ENCODE measurements around the gene ILF2. TPM values are rescaled to one million over a fixed set of nuclear protein-coding genes. Genes with fewer than 3 reads are reported as not detected.
"Not testable (repeated sequence)": the region's sequence is repeated elsewhere in the genome, so short reads cannot be mapped to it uniquely, and the experiment has no call there.

ILF2 gene
- total RNA-seq, 2 donors from 2014 or later: 116 to 122 TPM

DNA sequence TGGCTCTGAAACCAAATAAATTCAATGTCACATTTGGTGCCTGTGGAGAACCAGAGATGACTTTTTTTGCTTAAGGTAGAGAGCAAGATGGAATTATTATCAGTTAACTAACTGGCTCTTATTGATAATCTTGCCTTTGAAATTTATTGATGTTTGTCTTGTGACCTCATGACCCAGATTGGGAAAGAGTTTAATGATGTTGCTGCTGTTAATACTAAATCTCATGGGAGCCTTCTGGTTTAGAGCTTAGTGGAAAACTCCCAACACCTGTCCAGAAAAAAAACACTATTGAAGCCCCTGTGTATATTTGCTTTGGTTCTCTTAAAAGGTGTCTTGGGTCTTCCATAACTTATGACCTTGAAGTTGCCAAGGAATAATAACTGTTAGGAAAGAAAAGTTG, 27.0 kb downstream of the ILF2 start:
- TF ChIP-seq POLR2A (IDR thresholded peaks at IDR 0.05) (no peak), POLR2AphosphoS5 (IDR thresholded peaks at IDR 0.05) (no peak)
- TF ChIP-seq, protein P1, sequence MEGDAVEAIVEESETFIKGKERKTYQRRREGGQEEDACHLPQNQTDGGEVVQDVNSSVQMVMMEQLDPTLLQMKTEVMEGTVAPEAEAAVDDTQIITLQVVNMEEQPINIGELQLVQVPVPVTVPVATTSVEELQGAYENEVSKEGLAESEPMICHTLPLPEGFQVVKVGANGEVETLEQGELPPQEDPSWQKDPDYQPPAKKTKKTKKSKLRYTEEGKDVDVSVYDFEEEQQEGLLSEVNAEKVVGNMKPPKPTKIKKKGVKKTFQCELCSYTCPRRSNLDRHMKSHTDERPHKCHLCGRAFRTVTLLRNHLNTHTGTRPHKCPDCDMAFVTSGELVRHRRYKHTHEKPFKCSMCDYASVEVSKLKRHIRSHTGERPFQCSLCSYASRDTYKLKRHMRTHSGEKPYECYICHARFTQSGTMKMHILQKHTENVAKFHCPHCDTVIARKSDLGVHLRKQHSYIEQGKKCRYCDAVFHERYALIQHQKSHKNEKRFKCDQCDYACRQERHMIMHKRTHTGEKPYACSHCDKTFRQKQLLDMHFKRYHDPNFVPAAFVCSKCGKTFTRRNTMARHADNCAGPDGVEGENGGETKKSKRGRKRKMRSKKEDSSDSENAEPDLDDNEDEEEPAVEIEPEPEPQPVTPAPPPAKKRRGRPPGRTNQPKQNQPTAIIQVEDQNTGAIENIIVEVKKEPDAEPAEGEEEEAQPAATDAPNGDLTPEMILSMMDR (IDR thresholded peaks at IDR 0.05): no peak
- intact Hi-C loops (cut with DNase I): no loop called here
- DNase-seq (ENCODE audit: low spot score): no peak
- no peak overlapping the region for H3K27ac ChIP-seq
- H3K27me3 ChIP-seq (replicated peaks; ENCODE audit: insufficient read depth): no peaks in the 10 kb centered on the region
- no peaks in the 10 kb centered on the region for H3K9me3 ChIP-seq
- H3K4me1 ChIP-seq (replicated peaks): no peaks in the 10 kb centered on the region
- H3K4me3 ChIP-seq: no peak overlapping the region
- H3K36me3 ChIP-seq: peaks cover 10 to 11% of the 10 kb centered on the region in 2 donors

DNA sequence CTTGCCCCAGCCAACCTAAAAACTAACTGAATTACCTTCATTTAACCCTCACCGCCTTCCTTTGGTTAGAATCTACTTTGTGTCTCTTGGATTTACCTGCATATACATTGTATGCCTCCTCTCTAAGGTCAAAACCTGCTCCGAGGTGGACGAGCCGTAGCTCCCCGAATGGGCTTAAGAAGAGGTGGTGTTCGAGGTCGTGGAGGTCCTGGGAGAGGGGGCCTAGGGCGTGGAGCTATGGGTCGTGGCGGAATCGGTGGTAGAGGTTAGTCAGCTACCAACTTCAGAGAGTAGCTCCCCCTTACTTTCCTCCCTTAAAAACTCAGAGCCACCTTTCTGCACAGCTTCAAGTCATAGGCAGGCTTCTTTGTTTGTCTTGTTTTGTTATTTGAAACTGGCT, 27.7 kb downstream of the ILF2 start:
- Histone ChIP-seq H3K27ac (no peak overlapping the region), H3K4me1 (replicated peaks) (no peaks in the 10 kb centered on the region), H3K9me3 (no peaks in the 10 kb centered on the region), H3K27me3 (replicated peaks; ENCODE audit: insufficient read depth) (no peaks in the 10 kb centered on the region), H3K36me3 (peaks cover 10 to 16% of the 10 kb centered on the region in 2 donors), H3K4me3 (no peak overlapping the region)
- DNase-seq (ENCODE audit: low spot score): no peak
- 88% methylated on average over 11 of the region's 11 CpGs for WGBS
- TF ChIP-seq, protein P1 (IDR thresholded peaks at IDR 0.05): no peak
- no peak for TF ChIP-seq POLR2AphosphoS5 (IDR thresholded peaks at IDR 0.05)
- intact Hi-C loops (cut with DNase I): no loop called here

DNA sequence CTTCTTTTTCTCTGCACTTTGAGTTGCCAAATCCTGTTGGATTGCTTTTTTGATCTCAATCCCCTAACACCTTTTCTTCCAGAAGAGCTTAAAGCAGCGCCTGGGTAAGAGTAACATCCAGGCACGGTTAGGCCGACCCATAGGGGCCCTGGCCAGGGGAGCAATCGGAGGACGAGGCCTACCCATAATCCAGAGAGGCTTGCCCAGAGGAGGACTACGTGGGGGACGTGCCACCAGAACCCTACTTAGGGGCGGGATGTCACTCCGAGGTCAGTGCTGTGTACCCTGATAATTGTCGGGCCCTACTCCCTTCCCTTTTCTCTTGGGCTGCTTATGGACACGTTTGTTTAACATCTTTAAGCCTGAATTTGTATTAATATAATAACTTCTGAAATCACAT, 28.6 kb downstream of the ILF2 start:
- Histone ChIP-seq H3K9me3 (no peaks in the 10 kb centered on the region), H3K36me3 (peaks cover 10 to 20% of the 10 kb centered on the region in 2 donors)
- intact Hi-C loops (cut with DNase I): no loop called here

DNA sequence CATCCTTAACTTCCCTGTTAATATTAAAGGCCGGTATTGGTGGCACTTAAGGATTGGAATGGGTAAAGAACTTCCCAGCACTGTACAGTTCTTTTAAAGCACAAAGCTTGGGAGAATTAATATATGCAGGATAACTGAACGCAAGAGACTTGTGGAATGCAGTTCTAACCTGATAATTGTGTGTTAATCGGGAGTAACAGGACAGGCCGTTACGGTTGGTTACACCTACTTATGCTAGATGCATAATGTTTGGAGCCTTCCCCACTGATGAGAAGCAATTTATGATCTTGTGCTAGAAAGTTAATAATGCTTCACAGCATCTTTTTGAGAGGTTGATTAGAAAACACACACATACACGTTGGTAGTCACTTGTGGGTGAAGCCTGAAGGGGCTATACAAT, 29.9 kb downstream of the ILF2 start:
- no peak for TF ChIP-seq POLR2AphosphoS5 (IDR thresholded peaks at IDR 0.05)
- TF ChIP-seq POLR2A (IDR thresholded peaks at IDR 0.05): no peak
- TF ChIP-seq, protein P1 (IDR thresholded peaks at IDR 0.05): no peak
- Histone ChIP-seq H3K36me3 (peaks cover 8 to 20% of the 10 kb centered on the region in 2 donors), H3K4me1 (replicated peaks) (no peaks in the 10 kb centered on the region), H3K9me3 (no peaks in the 10 kb centered on the region), H3K4me3 (no peak overlapping the region), H3K27me3 (replicated peaks; ENCODE audit: insufficient read depth) (no peaks in the 10 kb centered on the region), H3K27ac (no peak overlapping the region)
- intact Hi-C loops (cut with DNase I): no loop called here
- WGBS: 65% methylated on average over 6 of the region's 6 CpGs
- no peak for DNase-seq (ENCODE audit: low spot score)

More for the DNA sequence above, 28.6 kb downstream of the ILF2 start:
- no peak for TF ChIP-seq POLR2A (IDR thresholded peaks at IDR 0.05)
- no peak for TF ChIP-seq POLR2AphosphoS5 (IDR thresholded peaks at IDR 0.05)
- TF ChIP-seq, protein P1 (IDR thresholded peaks at IDR 0.05): no peak
- Histone ChIP-seq H3K27me3 (replicated peaks; ENCODE audit: insufficient read depth) (no peaks in the 10 kb centered on the region), H3K27ac (no peak overlapping the region), H3K4me3 (no peak overlapping the region), H3K4me1 (replicated peaks) (no peaks in the 10 kb centered on the region)
- DNase-seq (ENCODE audit: low spot score): no peak
- 83% methylated on average over 11 of the region's 11 CpGs for WGBS

DNA sequence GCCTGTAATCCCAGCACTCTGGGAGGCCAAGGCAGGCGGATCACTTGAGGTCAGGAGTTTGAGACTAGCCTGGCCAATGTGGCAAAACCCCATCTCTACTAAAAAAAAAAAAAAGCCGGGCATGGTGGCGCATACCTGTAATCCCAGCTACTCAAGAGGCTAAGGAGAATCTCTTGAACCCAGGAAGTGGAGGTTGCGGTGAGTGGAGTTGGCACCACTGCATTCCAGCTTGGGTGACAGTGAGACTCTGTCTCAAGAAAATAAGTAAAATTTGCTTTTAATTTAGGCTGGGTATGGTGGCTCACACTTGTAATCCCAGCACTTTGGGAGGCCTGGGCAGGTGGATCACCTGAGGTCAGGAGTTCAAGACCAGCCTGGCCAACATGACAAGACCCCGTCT, 30.6 kb downstream of the ILF2 start:
- H3K27me3 ChIP-seq (replicated peaks; ENCODE audit: insufficient read depth); H3K4me3 ChIP-seq; intact Hi-C loops (cut with DNase I); DNase-seq (ENCODE audit: low spot score); H3K27ac ChIP-seq; H3K9me3 ChIP-seq; H3K4me1 ChIP-seq (replicated peaks): not testable (repeated sequence)
- WGBS: 96% methylated on average over 5 of the region's 5 CpGs
- H3K36me3 ChIP-seq: peaks cover 6 to 20% of the 10 kb centered on the region in 2 donors

Data from prostate gland (tissue), 2 donors.